Measurements from ENCODE around the gene NEGR1.

GRCh38 chr1:72285074-72285425 is 2.7 kb upstream of the NEGR1 start:
- TF ChIP-seq CTCF (IDR thresholded peaks at IDR 0.05) (no peak), POLR2A (IDR thresholded peaks at IDR 0.05) (no peak)

All from Peyer's patch (tissue), 4 donors.